ENCODE results near the gene GON4L.

GON4L gene

GRCh38 chr1:155827450-155827849 lies 29.6 kb downstream of the GON4L start:
- 100% methylated on average over 3 of the region's 4 CpGs for WGBS
- H3K4me1 ChIP-seq (ENCODE audit: control insufficient read depth, insufficient read depth, low read depth, low read length): no peaks in the 10 kb centered on the region
- DNase-seq: no peak

GRCh38 chr1:155816351-155816750 lies 40.7 kb downstream of the GON4L start:
- H3K4me1 ChIP-seq (ENCODE audit: control insufficient read depth, insufficient read depth, low read depth, low read length): no peaks in the 10 kb centered on the region
- DNase-seq: no peak
- no peak overlapping the region for H4K8ac ChIP-seq (ENCODE audit: low read length)
- H2AK5ac ChIP-seq (ENCODE audit: low read length, severe bottlenecking): no peak overlapping the region
- peaks cover 14% of the 10 kb centered on the region for H3K79me1 ChIP-seq (replicated peaks; ENCODE audit: low read length, poor library complexity, severe bottlenecking)
- H3K9me3 ChIP-seq (ENCODE audit: control insufficient read depth, low read length): no peaks in the 10 kb centered on the region
- no peak overlapping the region for H2BK120ac ChIP-seq (ENCODE audit: low read depth, low read length)
- no peak overlapping the region for H2BK5ac ChIP-seq (ENCODE audit: low read depth, low read length, poor library complexity, severe bottlenecking)
- no peak overlapping the region for H3K27ac ChIP-seq (ENCODE audit: low read length, poor library complexity, severe bottlenecking)
- H3K4me3 ChIP-seq (ENCODE audit: insufficient read depth in 1 of 2, low read depth in 1 of 2, low read length in 2 of 2): no peak overlapping the region
- H3K9ac ChIP-seq (ENCODE audit: low read length): no peak overlapping the region
- H3K4me2 ChIP-seq (ENCODE audit: low read length, poor library complexity, severe bottlenecking): no peak overlapping the region
- H3K23ac ChIP-seq (ENCODE audit: low read length in 2 of 2): no peak overlapping the region
- 89% methylated on average over 1 of the region's 1 CpG for WGBS
- no peak overlapping the region for H3K4ac ChIP-seq (ENCODE audit: low read depth in 1 of 2, low read length in 2 of 2)
- no peak overlapping the region for H2BK12ac ChIP-seq (ENCODE audit: low read length in 2 of 2)
- H3K27me3 ChIP-seq (ENCODE audit: control insufficient read depth in 1 of 2, insufficient read depth in 1 of 2, low read length in 2 of 2): no peaks in the 10 kb centered on the region
- no peak overlapping the region for H3K14ac ChIP-seq (ENCODE audit: low read length in 2 of 2)
- H2BK15ac ChIP-seq (ENCODE audit: low read depth, poor library complexity, severe bottlenecking): no peak overlapping the region
- H3K18ac ChIP-seq (ENCODE audit: low read depth in 1 of 2, low read length in 2 of 2): no peak overlapping the region
- H3K36me3 ChIP-seq (ENCODE audit: control insufficient read depth in 1 of 2, insufficient read depth in 2 of 2, low read depth in 1 of 2, low read length in 2 of 2): peaks cover 32 to 84% of the 10 kb centered on the region in 2 experiments
- H2AFZ ChIP-seq (ENCODE audit: low read depth, low read length): no peak overlapping the region
- no peak overlapping the region for H4K91ac ChIP-seq (ENCODE audit: low read length)

More at GRCh38 chr1:155827450-155827849, 29.6 kb downstream of the GON4L start:
- no peak overlapping the region for H4K91ac ChIP-seq (ENCODE audit: low read length)
- H2BK120ac ChIP-seq (ENCODE audit: low read depth, low read length): no peak overlapping the region
- no peak overlapping the region for H3K23ac ChIP-seq (ENCODE audit: low read length in 2 of 2)
- no peak overlapping the region for H3K4ac ChIP-seq (ENCODE audit: low read depth in 1 of 2, low read length in 2 of 2)
- no peak overlapping the region for H3K9ac ChIP-seq (ENCODE audit: low read length)
- H2AK5ac ChIP-seq (ENCODE audit: low read length, severe bottlenecking): no peak overlapping the region
- H3K36me3 ChIP-seq (ENCODE audit: control insufficient read depth in 1 of 2, insufficient read depth in 2 of 2, low read depth in 1 of 2, low read length in 2 of 2): peaks cover 34 to 37% of the 10 kb centered on the region in 2 experiments
- no peak overlapping the region for H2BK5ac ChIP-seq (ENCODE audit: low read depth, low read length, poor library complexity, severe bottlenecking)
- H3K79me1 ChIP-seq (replicated peaks; ENCODE audit: low read length, poor library complexity, severe bottlenecking): peaks cover 30% of the 10 kb centered on the region
- H3K18ac ChIP-seq (ENCODE audit: low read depth in 1 of 2, low read length in 2 of 2): no peak overlapping the region
- no peak overlapping the region for H2AFZ ChIP-seq (ENCODE audit: low read depth, low read length)
- H2BK15ac ChIP-seq (ENCODE audit: low read depth, poor library complexity, severe bottlenecking): no peak overlapping the region
- no peak overlapping the region for H2BK12ac ChIP-seq (ENCODE audit: low read length in 2 of 2)
- no peak overlapping the region for H3K4me3 ChIP-seq (ENCODE audit: insufficient read depth in 1 of 2, low read depth in 1 of 2, low read length in 2 of 2)
- H4K8ac ChIP-seq (ENCODE audit: low read length): no peak overlapping the region
- H3K27ac ChIP-seq (ENCODE audit: low read length, poor library complexity, severe bottlenecking): no peak overlapping the region
- no peaks in the 10 kb centered on the region for H3K9me3 ChIP-seq (ENCODE audit: control insufficient read depth, low read length)
- no peak overlapping the region for H3K14ac ChIP-seq (ENCODE audit: low read length in 2 of 2)
- H3K4me2 ChIP-seq (ENCODE audit: low read length, poor library complexity, severe bottlenecking): no peak overlapping the region
- no peaks in the 10 kb centered on the region for H3K27me3 ChIP-seq (ENCODE audit: control insufficient read depth in 1 of 2, insufficient read depth in 1 of 2, low read length in 2 of 2)

- Histone ChIP-seq H3K18ac (ENCODE audit: low read depth in 1 of 2, low read length in 2 of 2) (no peak overlapping the region), H2AK5ac (ENCODE audit: low read length, severe bottlenecking) (no peak overlapping the region), H2BK120ac (ENCODE audit: low read depth, low read length) (no peak overlapping the region), H2AFZ (ENCODE audit: low read depth, low read length) (no peak overlapping the region), H4K91ac (ENCODE audit: low read length) (no peak overlapping the region), H2BK5ac (ENCODE audit: low read depth, low read length, poor library complexity, severe bottlenecking) (no peak overlapping the region), H3K27me3 (ENCODE audit: control insufficient read depth in 1 of 2, insufficient read depth in 1 of 2, low read length in 2 of 2) (no peaks in the 10 kb centered on the region), H3K9me3 (ENCODE audit: control insufficient read depth, low read length) (no peaks in the 10 kb centered on the region), H3K4me3 (ENCODE audit: insufficient read depth in 1 of 2, low read depth in 1 of 2, low read length in 2 of 2) (no peak overlapping the region), H3K14ac (ENCODE audit: low read length in 2 of 2) (no peak overlapping the region), H3K23ac (ENCODE audit: low read length in 2 of 2) (no peak overlapping the region), H4K8ac (ENCODE audit: low read length) (no peak overlapping the region), H3K36me3 (ENCODE audit: control insufficient read depth in 1 of 2, insufficient read depth in 2 of 2, low read depth in 1 of 2, low read length in 2 of 2) (peaks cover 31 to 75% of the 10 kb centered on the region in 2 experiments), H3K4me1 (ENCODE audit: control insufficient read depth, insufficient read depth, low read depth, low read length) (no peaks in the 10 kb centered on the region), H2BK12ac (ENCODE audit: low read length in 2 of 2) (no peak overlapping the region), H2BK15ac (ENCODE audit: low read depth, poor library complexity, severe bottlenecking) (no peak overlapping the region), H3K9ac (ENCODE audit: low read length) (no peak overlapping the region), H3K27ac (ENCODE audit: low read length, poor library complexity, severe bottlenecking) (no peak overlapping the region), H3K4ac (ENCODE audit: low read depth in 1 of 2, low read length in 2 of 2) (no peak overlapping the region), H3K4me2 (ENCODE audit: low read length, poor library complexity, severe bottlenecking) (no peak overlapping the region), H3K79me1 (replicated peaks; ENCODE audit: low read length, poor library complexity, severe bottlenecking) (peaks cover 15% of the 10 kb centered on the region)
- WGBS: 100% methylated on average over 3 of the region's 3 CpGs
- DNase-seq: no peak
These were observed 43.3 kb downstream of the GON4L start for GRCh38 chr1:155813672-155814071.

- no peak overlapping the region for H2AFZ ChIP-seq (ENCODE audit: low read depth, low read length)
- no peak overlapping the region for H3K18ac ChIP-seq (ENCODE audit: low read depth in 1 of 2, low read length in 2 of 2)
- H3K14ac ChIP-seq (ENCODE audit: low read length in 2 of 2): no peak overlapping the region
- H3K36me3 ChIP-seq (ENCODE audit: control insufficient read depth in 1 of 2, insufficient read depth in 2 of 2, low read depth in 1 of 2, low read length in 2 of 2): peaks cover 31 to 72% of the 10 kb centered on the region in 2 experiments
- H3K4me1 ChIP-seq (ENCODE audit: control insufficient read depth, insufficient read depth, low read depth, low read length): no peaks in the 10 kb centered on the region
- no peak overlapping the region for H4K91ac ChIP-seq (ENCODE audit: low read length)
- no peak overlapping the region for H2BK120ac ChIP-seq (ENCODE audit: low read depth, low read length)
- H2BK12ac ChIP-seq (ENCODE audit: low read length in 2 of 2): no peak overlapping the region
- H3K79me1 ChIP-seq (replicated peaks; ENCODE audit: low read length, poor library complexity, severe bottlenecking): peaks cover 19% of the 10 kb centered on the region
- H4K8ac ChIP-seq (ENCODE audit: low read length): no peak overlapping the region
- no peak overlapping the region for H2AK5ac ChIP-seq (ENCODE audit: low read length, severe bottlenecking)
- no peaks in the 10 kb centered on the region for H3K9me3 ChIP-seq (ENCODE audit: control insufficient read depth, low read length)
- no peak overlapping the region for H3K4me3 ChIP-seq (ENCODE audit: insufficient read depth in 1 of 2, low read depth in 1 of 2, low read length in 2 of 2)
- no peak overlapping the region for H2BK15ac ChIP-seq (ENCODE audit: low read depth, poor library complexity, severe bottlenecking)
- DNase-seq: no peak
- no peak overlapping the region for H3K27ac ChIP-seq (ENCODE audit: low read length, poor library complexity, severe bottlenecking)
- H3K23ac ChIP-seq (ENCODE audit: low read length in 2 of 2): no peak overlapping the region
- H3K4me2 ChIP-seq (ENCODE audit: low read length, poor library complexity, severe bottlenecking): no peak overlapping the region
- WGBS: 100% methylated on average over 1 of the region's 1 CpG
- H3K4ac ChIP-seq (ENCODE audit: low read depth in 1 of 2, low read length in 2 of 2): no peak overlapping the region
- H3K9ac ChIP-seq (ENCODE audit: low read length): no peak overlapping the region
- no peak overlapping the region for H2BK5ac ChIP-seq (ENCODE audit: low read depth, low read length, poor library complexity, severe bottlenecking)
- H3K27me3 ChIP-seq (ENCODE audit: control insufficient read depth in 1 of 2, insufficient read depth in 1 of 2, low read length in 2 of 2): no peaks in the 10 kb centered on the region
These were observed 44.1 kb downstream of the GON4L start for GRCh38 chr1:155812878-155813277.

All from mesenchymal stem cell (in vitro differentiated cells and primary cell).